Stimulated activated effector memory CD8-positive, alpha-beta T cell treated with anti-CD3 and anti-CD28 coated beads, Interleukin-12 subunit alpha, Interleukin-12 subunit beta, amount 100 ng/mL, for 72 hours (primary cell): ENCODE measurements around the gene NLRP10.
"Not testable (repeated sequence)": the region's sequence is repeated elsewhere in the genome, so short reads cannot be mapped to it uniquely, and the experiment has no call there.

Experiments
- ATAC-seq: fragments of 150-1000 bp; cut with Tn5 transposase; 2 replicates; pipeline ENCODE4 v1.10.0; 2021
- DNase-seq, 2 donors: peaks; one replicate each; pipeline ENCODE4 v3.0.0; 2021 to 2022; ENCODE audit warnings: low spot score in 2 of 2
- H3K27ac Mint-ChIP-seq: one replicate; pipeline ENCODE4 v1.8.0; 2022; ENCODE audit warnings: mild to moderate bottlenecking, mixed read lengths
- H3K36me3 Mint-ChIP-seq: one replicate; pipeline ENCODE4 v1.8.0; 2022; ENCODE audit warnings: mild to moderate bottlenecking, mixed read lengths
- H3K4me1 Mint-ChIP-seq: one replicate; pipeline ENCODE4 v1.8.0; 2022; ENCODE audit warnings: mixed read lengths
- H3K4me3 Mint-ChIP-seq: one replicate; pipeline ENCODE4 v1.8.0; 2022; ENCODE audit warnings: mild to moderate bottlenecking, mixed read lengths
- H3K9me3 Mint-ChIP-seq: one replicate; pipeline ENCODE4 v1.8.0; 2022; ENCODE audit warnings: mixed read lengths

Gene NLRP10, protein sequence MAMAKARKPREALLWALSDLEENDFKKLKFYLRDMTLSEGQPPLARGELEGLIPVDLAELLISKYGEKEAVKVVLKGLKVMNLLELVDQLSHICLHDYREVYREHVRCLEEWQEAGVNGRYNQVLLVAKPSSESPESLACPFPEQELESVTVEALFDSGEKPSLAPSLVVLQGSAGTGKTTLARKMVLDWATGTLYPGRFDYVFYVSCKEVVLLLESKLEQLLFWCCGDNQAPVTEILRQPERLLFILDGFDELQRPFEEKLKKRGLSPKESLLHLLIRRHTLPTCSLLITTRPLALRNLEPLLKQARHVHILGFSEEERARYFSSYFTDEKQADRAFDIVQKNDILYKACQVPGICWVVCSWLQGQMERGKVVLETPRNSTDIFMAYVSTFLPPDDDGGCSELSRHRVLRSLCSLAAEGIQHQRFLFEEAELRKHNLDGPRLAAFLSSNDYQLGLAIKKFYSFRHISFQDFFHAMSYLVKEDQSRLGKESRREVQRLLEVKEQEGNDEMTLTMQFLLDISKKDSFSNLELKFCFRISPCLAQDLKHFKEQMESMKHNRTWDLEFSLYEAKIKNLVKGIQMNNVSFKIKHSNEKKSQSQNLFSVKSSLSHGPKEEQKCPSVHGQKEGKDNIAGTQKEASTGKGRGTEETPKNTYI

GRCh38 chr11:7965386-7965785, at the start of gene NLRP10:
Gene NLRP10 (minus strand): TSS chr11:7965447. CDS start chr11:7963495, 1,952 bp downstream.
- no peak for DNase-seq
- H3K27ac Mint-ChIP-seq, result no peak within 1 kb of the TSS
- no peak within 1 kb of the TSS for H3K4me3 Mint-ChIP-seq
- no peaks in the 10 kb centered on the region for H3K36me3 Mint-ChIP-seq
- ATAC-seq, result no peak
- no peaks in the 10 kb centered on the region for H3K9me3 Mint-ChIP-seq
- H3K4me1 Mint-ChIP-seq, result no peaks in the 10 kb centered on the region

DNA sequence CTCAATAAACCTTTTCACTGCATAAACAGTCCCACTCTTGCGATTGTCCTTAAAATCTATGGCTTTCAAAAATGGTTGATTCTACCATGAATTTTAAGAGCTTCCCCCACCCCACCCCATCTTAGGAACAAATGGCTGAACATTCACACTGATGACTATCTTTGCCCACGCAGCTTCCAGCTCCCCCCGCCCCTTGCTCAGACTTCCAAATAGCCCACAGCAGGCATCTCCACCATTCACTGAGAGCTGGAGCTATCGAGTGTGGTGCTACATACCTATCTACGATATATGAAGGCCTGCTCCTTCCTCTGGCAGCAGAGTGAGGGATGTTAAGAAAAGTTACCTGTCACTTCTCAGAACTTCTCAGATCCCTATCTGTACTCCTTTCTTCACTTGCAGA, 48.6 kb upstream of the NLRP10 start:
- peaks cover 6% of the 10 kb centered on the region for H3K4me1 Mint-ChIP-seq
- no peaks in the 10 kb centered on the region for H3K9me3 Mint-ChIP-seq
- no peak overlapping the region for H3K27ac Mint-ChIP-seq
- no peak overlapping the region for H3K4me3 Mint-ChIP-seq
- H3K36me3 Mint-ChIP-seq, result peaks cover 4% of the 10 kb centered on the region
- ATAC-seq, result no peak
- DNase-seq, result no peak

GRCh38 chr11:8011981-8012444, 46.8 kb upstream of the NLRP10 start:
- no peaks in the 10 kb centered on the region for H3K4me1 Mint-ChIP-seq
- no peaks in the 10 kb centered on the region for H3K9me3 Mint-ChIP-seq
- H3K36me3 Mint-ChIP-seq, result no peaks in the 10 kb centered on the region
- ATAC-seq (no peak), DNase-seq (no peak)
- no peak overlapping the region for H3K4me3 Mint-ChIP-seq
- no peak overlapping the region for H3K27ac Mint-ChIP-seq

GRCh38 chr11:8011371-8011770, 46.1 kb upstream of the NLRP10 start:
- Mint-ChIP-seq H3K36me3 (no peaks in the 10 kb centered on the region), H3K4me1 (no peaks in the 10 kb centered on the region), H3K4me3 (no peak overlapping the region), H3K9me3 (no peaks in the 10 kb centered on the region), H3K27ac (no peak overlapping the region)
- DNase-seq, result peak in 1 of 2 donors; percentile 30
- ATAC-seq, result no peak

DNA sequence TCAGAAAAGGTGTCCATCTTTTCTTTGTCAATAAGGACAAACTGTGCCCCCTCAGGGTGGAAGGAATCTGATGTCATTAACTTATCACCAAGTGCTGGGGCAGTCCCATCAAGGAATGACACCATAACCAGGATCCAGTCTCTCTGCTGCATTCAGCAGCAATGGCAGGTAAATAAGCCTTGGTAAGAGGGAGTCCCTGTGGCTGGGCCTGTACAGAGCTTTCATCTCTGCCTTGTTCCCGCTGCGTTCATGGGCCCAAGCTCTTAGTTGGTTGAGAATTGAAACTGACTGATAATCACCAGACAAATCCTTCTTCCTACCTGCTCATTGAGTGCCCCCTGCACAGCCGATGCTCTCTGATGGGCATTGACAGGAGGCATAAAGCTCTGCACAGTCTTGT, 44.6 kb upstream of the NLRP10 start:
- Mint-ChIP-seq H3K4me1 (no peaks in the 10 kb centered on the region), H3K4me3 (no peak overlapping the region), H3K36me3 (no peaks in the 10 kb centered on the region), H3K27ac (no peak overlapping the region), H3K9me3 (no peaks in the 10 kb centered on the region)
- no peak for ATAC-seq
- no peak for DNase-seq

GRCh38 chr11:8008212-8008611, 43.0 kb upstream of the NLRP10 start:
- no peaks in the 10 kb centered on the region for H3K36me3 Mint-ChIP-seq
- DNase-seq (no peak), ATAC-seq (no peak)
- H3K9me3 Mint-ChIP-seq, result no peaks in the 10 kb centered on the region
- H3K4me3 Mint-ChIP-seq, result no peak overlapping the region
- H3K4me1 Mint-ChIP-seq, result peaks cover under 1% of the 10 kb centered on the region
- no peak overlapping the region for H3K27ac Mint-ChIP-seq

DNA sequence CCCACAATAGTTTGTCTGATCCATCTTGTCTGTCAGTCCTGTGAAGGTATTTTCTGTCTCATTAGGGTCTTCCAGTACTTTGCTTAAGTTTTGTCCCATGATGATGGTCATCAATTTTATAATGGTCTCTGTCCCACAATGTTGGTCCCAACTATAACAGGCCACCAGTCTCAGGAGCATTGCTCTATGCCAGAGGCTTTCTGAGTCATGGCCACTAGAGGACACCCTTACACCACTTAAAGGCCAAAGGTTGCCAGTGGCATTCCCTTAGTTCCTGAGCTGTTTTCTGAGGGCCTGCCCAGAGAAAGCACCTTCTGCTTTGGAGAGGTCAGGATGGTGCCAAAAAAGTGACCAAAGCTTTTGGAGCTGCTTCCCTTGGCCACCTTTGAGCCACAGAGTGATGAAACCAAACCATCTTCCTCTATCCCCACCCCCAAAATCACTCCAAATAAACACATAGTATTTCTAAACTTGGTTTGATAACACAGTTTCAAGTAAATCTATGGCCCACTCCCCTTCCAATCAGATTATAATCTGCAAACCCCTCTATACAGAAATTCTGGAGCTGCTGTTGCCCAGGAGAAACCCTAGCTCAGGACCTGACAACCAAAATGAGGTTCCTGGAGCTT, 41.2 kb upstream of the NLRP10 start:
- H3K4me1 Mint-ChIP-seq, result peaks cover 6% of the 10 kb centered on the region
- ATAC-seq (peak; percentile 72), DNase-seq (peak in 1 of 2 donors; percentile 64)
- peaks cover 6% of the 10 kb centered on the region for H3K36me3 Mint-ChIP-seq
- H3K9me3 Mint-ChIP-seq, result no peaks in the 10 kb centered on the region
- H3K27ac Mint-ChIP-seq, result no peak overlapping the region
- H3K4me3 Mint-ChIP-seq, result no peak overlapping the region

GRCh38 chr11:8005556-8005955, 40.3 kb upstream of the NLRP10 start:
- Mint-ChIP-seq H3K36me3 (peaks cover 12% of the 10 kb centered on the region), H3K4me1 (peaks cover 6% of the 10 kb centered on the region), H3K4me3 (no peak overlapping the region), H3K9me3 (no peaks in the 10 kb centered on the region), H3K27ac (no peak overlapping the region)
- no peak for ATAC-seq
- DNase-seq, result peak in 1 of 2 donors; percentile 25

DNA sequence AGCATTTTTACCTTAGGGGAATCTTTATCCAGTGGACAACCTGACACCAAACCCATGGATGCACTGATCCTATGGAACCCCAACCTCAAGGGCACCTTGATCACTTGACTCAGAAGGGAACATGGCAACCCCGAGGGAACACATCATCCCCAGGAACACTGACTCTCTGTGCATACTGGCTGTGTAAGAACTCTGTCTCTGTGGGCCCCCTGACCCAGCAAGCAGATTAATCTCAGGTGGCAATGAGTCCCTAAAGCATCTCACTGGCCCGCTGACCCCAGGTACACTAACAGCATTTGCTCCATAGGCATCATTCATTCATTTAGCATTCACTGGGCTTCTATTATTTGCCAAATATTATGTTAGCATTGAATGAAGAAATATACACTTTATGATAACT, 38.8 kb upstream of the NLRP10 start:
- Mint-ChIP-seq H3K27ac (no peak overlapping the region), H3K4me1 (peaks cover 6% of the 10 kb centered on the region), H3K36me3 (peaks cover 27% of the 10 kb centered on the region), H3K9me3 (no peaks in the 10 kb centered on the region), H3K4me3 (no peak overlapping the region)
- DNase-seq (peak in 1 of 2 donors; percentile 25), ATAC-seq (no peak)

- DNase-seq (peak in 1 of 2 donors; percentile 40), ATAC-seq (no peak)
- no peaks in the 10 kb centered on the region for H3K9me3 Mint-ChIP-seq
- H3K4me1 Mint-ChIP-seq, result peaks cover 6% of the 10 kb centered on the region
- H3K4me3 Mint-ChIP-seq, result no peak overlapping the region
- peaks cover 35% of the 10 kb centered on the region for H3K36me3 Mint-ChIP-seq
- peak overlapping the region; percentile 88 for H3K27ac Mint-ChIP-seq
Measured at GRCh38 chr11:8003187-8003586, 37.9 kb upstream of the NLRP10 start.

DNA sequence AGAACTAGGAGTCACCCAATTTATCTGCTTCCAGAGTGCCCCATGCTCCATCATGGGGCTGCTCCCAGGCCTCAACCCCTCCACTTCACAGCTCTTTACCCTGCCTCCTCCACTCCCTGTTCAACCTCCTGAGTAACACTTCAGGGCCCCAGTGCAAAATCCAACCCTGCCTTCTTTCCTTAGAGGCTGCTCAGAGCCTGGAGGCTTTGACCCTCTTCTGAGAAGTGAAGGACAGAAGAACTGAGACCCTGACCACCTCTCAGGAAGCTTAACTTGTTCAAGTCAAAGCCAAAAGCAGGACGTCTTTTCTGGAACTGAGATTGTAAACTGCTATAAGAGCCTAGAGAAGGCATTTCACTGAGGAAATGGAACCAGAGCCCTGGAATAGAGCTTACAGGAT, 37.4 kb upstream of the NLRP10 start:
- H3K27ac Mint-ChIP-seq, result peak overlapping the region; percentile 88
- H3K9me3 Mint-ChIP-seq, result no peaks in the 10 kb centered on the region
- H3K4me1 Mint-ChIP-seq, result peaks cover 6% of the 10 kb centered on the region
- DNase-seq (peak in 1 of 2 donors; percentile 44), ATAC-seq (no peak)
- H3K36me3 Mint-ChIP-seq, result peaks cover 40% of the 10 kb centered on the region
- H3K4me3 Mint-ChIP-seq, result no peak overlapping the region

DNA sequence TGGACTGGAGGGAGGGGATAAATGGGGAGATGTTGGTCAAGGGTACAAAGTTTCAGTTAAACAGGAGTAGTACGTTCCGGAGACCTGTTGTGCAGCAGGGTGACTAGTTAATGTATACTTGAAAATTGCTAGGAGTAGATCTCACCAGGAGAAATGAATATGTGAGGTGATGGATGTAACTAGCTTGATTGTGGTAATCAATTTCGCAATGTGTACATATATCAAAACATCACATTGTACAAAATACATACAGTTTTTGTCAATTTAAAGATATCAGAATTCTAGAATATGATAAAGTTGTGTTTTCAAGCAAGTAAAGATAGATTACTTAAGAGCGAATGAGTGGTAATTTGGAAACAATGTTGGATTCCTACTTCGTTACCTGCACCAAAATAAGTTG, 35.1 kb upstream of the NLRP10 start:
- Mint-ChIP-seq H3K36me3 (peaks cover 63% of the 10 kb centered on the region), H3K4me1 (peaks cover 6% of the 10 kb centered on the region), H3K9me3 (no peaks in the 10 kb centered on the region), H3K4me3 (no peak overlapping the region), H3K27ac (no peak overlapping the region)
- ATAC-seq, result no peak
- DNase-seq, result peak in 1 of 2 donors; percentile 3

DNA sequence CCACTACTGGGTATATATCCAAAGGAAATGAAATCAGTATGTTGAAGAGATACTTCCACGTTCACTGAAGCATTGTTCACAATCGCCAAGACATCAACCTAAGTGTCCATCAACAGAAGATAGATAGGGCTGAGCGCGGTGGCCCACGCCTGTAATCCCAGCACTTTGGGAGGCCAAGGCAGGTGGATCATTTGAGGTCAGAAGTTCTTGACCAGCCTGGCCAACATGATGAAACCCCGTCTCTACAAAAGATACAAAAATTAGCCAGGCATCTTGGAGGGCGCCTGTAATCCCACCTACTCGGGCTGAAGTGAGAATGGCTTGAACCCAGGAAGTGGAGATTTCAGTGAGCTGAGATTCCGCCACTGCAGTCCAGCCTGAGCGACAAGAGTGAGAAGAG, 34.5 kb upstream of the NLRP10 start:
- Mint-ChIP-seq H3K36me3 (peaks cover 69% of the 10 kb centered on the region), H3K4me3 (no peak overlapping the region), H3K9me3 (no peaks in the 10 kb centered on the region), H3K27ac (no peak overlapping the region), H3K4me1 (peaks cover 6% of the 10 kb centered on the region)
- DNase-seq, result peak in 1 of 2 donors; percentile 30
- no peak for ATAC-seq

DNA sequence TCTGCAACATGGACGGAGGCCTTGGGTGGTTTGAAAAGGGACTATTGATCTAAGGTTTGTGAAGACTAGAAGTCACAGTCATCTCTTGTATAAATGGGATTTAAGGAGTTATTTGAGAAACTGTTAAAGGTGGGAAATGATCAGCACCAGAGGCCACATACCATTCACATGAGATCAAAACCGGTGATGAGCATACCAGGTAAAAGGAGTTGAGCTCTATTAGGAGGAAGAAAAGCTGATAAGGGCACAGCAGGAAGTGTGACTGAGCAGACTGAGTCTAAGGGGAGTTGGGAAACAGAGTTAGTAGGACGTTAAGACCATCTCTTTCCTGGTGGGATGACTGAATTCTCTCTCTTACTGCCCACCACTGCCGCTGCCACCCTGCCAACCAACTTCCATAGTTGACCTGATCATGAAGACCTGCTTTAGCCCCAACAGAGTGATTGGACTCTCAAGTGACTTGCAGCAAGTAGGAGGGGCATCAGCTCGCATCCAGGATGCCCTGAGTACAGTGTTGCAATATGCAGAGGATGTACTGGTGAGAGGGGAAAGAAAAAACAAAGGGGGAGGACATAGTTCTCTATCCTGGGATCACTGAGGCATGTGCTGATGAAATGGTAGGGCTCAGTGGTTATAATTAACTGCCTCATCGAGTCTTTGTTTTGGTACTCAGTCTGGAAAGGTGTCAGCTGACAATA, 29.5 kb upstream of the NLRP10 start:
- DNase-seq (no peak), ATAC-seq (no peak)
- H3K9me3 Mint-ChIP-seq, result no peaks in the 10 kb centered on the region
- H3K4me1 Mint-ChIP-seq, result peaks cover 10% of the 10 kb centered on the region
- H3K4me3 Mint-ChIP-seq, result no peak overlapping the region
- peaks cover 97% of the 10 kb centered on the region for H3K36me3 Mint-ChIP-seq
- peak overlapping the region; percentile 46 for H3K27ac Mint-ChIP-seq

DNA sequence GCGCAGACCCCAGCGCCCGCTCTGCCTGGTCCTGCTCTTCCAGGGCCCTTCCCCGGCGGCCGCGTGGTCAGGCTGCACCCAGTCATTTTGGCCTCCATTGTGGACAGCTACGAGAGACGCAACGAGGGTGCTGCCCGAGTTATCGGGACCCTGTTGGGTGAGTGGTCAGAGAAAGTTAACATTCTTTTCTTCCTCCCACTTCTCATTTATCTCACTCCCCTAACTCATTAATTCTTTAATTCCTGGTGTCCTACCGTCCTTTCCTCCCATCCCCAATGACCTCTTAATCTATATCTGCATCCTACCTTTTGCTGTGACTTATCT, 22.3 kb upstream of the NLRP10 start:
- peak overlapping the region; percentile 92 for H3K4me3 Mint-ChIP-seq
- peak overlapping the region; percentile 98 for H3K27ac Mint-ChIP-seq
- DNase-seq, H3K9me3 Mint-ChIP-seq: not testable (repeated sequence)
- ATAC-seq, result peak; percentile 11
- H3K4me1 Mint-ChIP-seq, result peaks cover 36% of the 10 kb centered on the region
- peaks cover 46% of the 10 kb centered on the region for H3K36me3 Mint-ChIP-seq
